GM13976 (cell line): ENCODE results near the gene DOCK11.

ENCODE experiments used
- DNase-seq: peaks from one replicate; pipeline ENCODE4 v3.0.0; 2012; ENCODE audit warnings: low spot score
- CTCF ChIP-seq: IDR thresholded peaks from 2 replicates; pipeline ENCODE4 v1.5.1; 2012; ENCODE audit warnings: borderline replicate concordance, mild to moderate bottlenecking; ENCODE audit not compliant: insufficient read depth; ENCODE audit errors: extremely low read depth, missing control alignments, control extremely low read depth
- in situ Hi-C: fragments of 300-500 bp; cut with MboI; formaldehyde crosslinking; loops from one replicate; pipeline ENCODE4 v1.12.0; 2022; ENCODE audit warnings: low sequenced_read_pairs, mixed read lengths, inconsistent platforms; ENCODE audit not compliant: unreplicated experiment

DOCK11 gene

GRCh38 chrX:118564498-118564897 is 68.9 kb downstream of the DOCK11 start:
- TF ChIP-seq CTCF, result no peak
- in situ Hi-C loops, result no loop called here
- no peak for DNase-seq

- DNase-seq, result no peak
- in situ Hi-C loops, result no loop called here
- no peak for TF ChIP-seq CTCF
Measured at GRCh38 chrX:118565853-118566252, 70.2 kb downstream of the DOCK11 start.

- DNase-seq, result no peak
- in situ Hi-C loops, result no loop called here
- TF ChIP-seq CTCF, result no peak
Measured at GRCh38 chrX:118566359-118566758, 70.7 kb downstream of the DOCK11 start.

- DNase-seq, result no peak
- no peak for TF ChIP-seq CTCF
- in situ Hi-C loops, result no loop called here
Measured at GRCh38 chrX:118569676-118570075, 74.1 kb downstream of the DOCK11 start.

- no peak for TF ChIP-seq CTCF
- DNase-seq, result no peak
- in situ Hi-C loops, result no loop called here
Measured at GRCh38 chrX:118570209-118570608, 74.6 kb downstream of the DOCK11 start.

- TF ChIP-seq CTCF, result no peak
- no peak for DNase-seq
- in situ Hi-C loops, result no loop called here
Measured at GRCh38 chrX:118571836-118572235, 76.2 kb downstream of the DOCK11 start.

GRCh38 chrX:118574666-118575065 is 79.1 kb downstream of the DOCK11 start:
- DNase-seq, result no peak
- in situ Hi-C loops, result no loop called here
- no peak for TF ChIP-seq CTCF
